Measurements from ENCODE around the gene KRTAP5-10.
"Not testable (repeated sequence)": the region's sequence is repeated elsewhere in the genome, so short reads cannot be mapped to it uniquely, and the experiment has no call there.

KRTAP5-10 gene

GRCh38 chr11:71613931-71614330 lies 48.6 kb downstream of the KRTAP5-10 start:
- not testable (repeated sequence) for DNase-seq

- not testable (repeated sequence) for DNase-seq
These were observed 49.1 kb downstream of the KRTAP5-10 start for GRCh38 chr11:71614366-71614917.

GRCh38 chr11:71615003-71615402 lies 49.6 kb downstream of the KRTAP5-10 start:
- DNase-seq = not testable (repeated sequence)

Data from kidney glomerular epithelial cell (primary cell).